NCI-H2107 treated with DMSO at 0.1 percent for 48 hours (cell line): ENCODE results near the gene UBXN7.
"Not testable (repeated sequence)": the region's sequence is repeated elsewhere in the genome, so short reads cannot be mapped to it uniquely, and the experiment has no call there.

ENCODE experiments used
- DNase-seq: peaks from one replicate; lab custom pipeline; 2025; ENCODE audit not compliant: unreplicated experiment; lab: John Stamatoyannopoulos, UW

The UBXN7 gene

GRCh38 chr3:196418601-196419000 is 13.6 kb downstream of the UBXN7 start:
- no peak for DNase-seq

- DNase-seq: no peak
These were observed 17.8 kb downstream of the UBXN7 start for GRCh38 chr3:196414469-196414868.

GRCh38 chr3:196412704-196413103 is 19.5 kb downstream of the UBXN7 start:
- DNase-seq: no peak

GRCh38 chr3:196409409-196409808 is 22.8 kb downstream of the UBXN7 start:
- DNase-seq: no peak

GRCh38 chr3:196408565-196409300 is 23.5 kb downstream of the UBXN7 start:
- no peak for DNase-seq

- no peak for DNase-seq
These were observed 25.3 kb downstream of the UBXN7 start for GRCh38 chr3:196406811-196407470.

- no peak for DNase-seq
These were observed 31.9 kb downstream of the UBXN7 start for GRCh38 chr3:196400331-196400730.

GRCh38 chr3:196399485-196399945 is 32.7 kb downstream of the UBXN7 start:
- DNase-seq: no peak

GRCh38 chr3:196398782-196399181 is 33.4 kb downstream of the UBXN7 start:
- no peak for DNase-seq

GRCh38 chr3:196397941-196398340 is 34.3 kb downstream of the UBXN7 start:
- DNase-seq: no peak

- DNase-seq: no peak
These were observed 42.1 kb downstream of the UBXN7 start for GRCh38 chr3:196390116-196390515.

- DNase-seq: no peak
These were observed 43.3 kb downstream of the UBXN7 start for GRCh38 chr3:196388956-196389355.

- DNase-seq: not testable (repeated sequence)
These were observed 44.3 kb downstream of the UBXN7 start for GRCh38 chr3:196387941-196388340.

GRCh38 chr3:196386797-196387196 is 45.4 kb downstream of the UBXN7 start:
- DNase-seq: not testable (repeated sequence)

- not testable (repeated sequence) for DNase-seq
These were observed 46.2 kb downstream of the UBXN7 start for GRCh38 chr3:196386034-196386433.

- not testable (repeated sequence) for DNase-seq
These were observed 46.8 kb downstream of the UBXN7 start for GRCh38 chr3:196385446-196385845.

- no peak for DNase-seq
These were observed 53.9 kb downstream of the UBXN7 start for GRCh38 chr3:196378146-196378841.

GRCh38 chr3:196377321-196377720 is 54.9 kb downstream of the UBXN7 start:
- no peak for DNase-seq

GRCh38 chr3:196365736-196366135 is 66.5 kb downstream of the UBXN7 start:
- no peak for DNase-seq

GRCh38 chr3:196360586-196360985 is 71.6 kb downstream of the UBXN7 start:
- DNase-seq: no peak

- not testable (repeated sequence) for DNase-seq
These were observed 73.7 kb downstream of the UBXN7 start for GRCh38 chr3:196358540-196358939.

- DNase-seq: no peak
These were observed 74.3 kb downstream of the UBXN7 start for GRCh38 chr3:196357905-196358304.
